Measurements from ENCODE around the gene COL8A2.

The COL8A2 gene

GRCh38 chr1:36108314-36108713 is 16.7 kb downstream of the COL8A2 start:
- H3K27me3 ChIP-seq (replicated peaks in 2 of 5; ENCODE audit: control insufficient read depth in 4 of 5, insufficient read depth in 5 of 5, low read length in 4 of 5), result no peaks in the 10 kb centered on the region
- H3K36me3 ChIP-seq (ENCODE audit: control insufficient read depth in 4 of 4, insufficient read depth in 4 of 4, low read length in 3 of 4), result no peaks in the 10 kb centered on the region
- H3K4me3 ChIP-seq (ENCODE audit: control insufficient read depth in 1 of 7, extremely low read depth in 1 of 7, insufficient read depth in 4 of 7, low read depth in 2 of 7, low read length in 6 of 7), result no peak overlapping the region
- ChIA-PET CTCF (interaction anchor here (10.8 to 11.2 kb wide), 2 partner anchors 6 to 27 kb away, joined by 70 to 88 read pairs; no protein-coding TSS in a partner anchor), POLR2A (no interaction called here)
- H3K4me1 ChIP-seq (ENCODE audit: control extremely low read depth in 1 of 4, control insufficient read depth in 4 of 4, insufficient read depth in 4 of 4, low read length in 3 of 4), result peaks cover 0 to 14% (median 12%) of the 10 kb centered on the region in 4 experiments
- no peaks in the 10 kb centered on the region for H3K9me3 ChIP-seq (ENCODE audit: control extremely low read depth in 1 of 5, control insufficient read depth in 4 of 5, insufficient read depth in 2 of 5, low read depth in 1 of 5, low read length in 4 of 5)
- no peak overlapping the region for H3K27ac ChIP-seq (ENCODE audit: insufficient read depth in 1 of 2, low read depth in 1 of 2, low read length in 2 of 2, poor library complexity in 1 of 2, severe bottlenecking in 2 of 2)
- 94% methylated on average over 13 of the region's 14 CpGs for WGBS (ENCODE audit: insufficient coverage)
- DNase-seq, result no peak

- no peak overlapping the region for H3K4me3 ChIP-seq (ENCODE audit: control insufficient read depth in 1 of 7, extremely low read depth in 1 of 7, insufficient read depth in 4 of 7, low read depth in 2 of 7, low read length in 6 of 7)
- H3K27ac ChIP-seq (ENCODE audit: insufficient read depth in 1 of 2, low read depth in 1 of 2, low read length in 2 of 2, poor library complexity in 1 of 2, severe bottlenecking in 2 of 2), result no peak overlapping the region
- H3K36me3 ChIP-seq (ENCODE audit: control insufficient read depth in 4 of 4, insufficient read depth in 4 of 4, low read length in 3 of 4), result no peaks in the 10 kb centered on the region
- ChIA-PET CTCF (interaction anchor here (1.1 to 1.7 kb wide), 7 partner anchors 10 to 179 kb away, joined by 3 to 9 read pairs (median 4); no protein-coding TSS in a partner anchor), POLR2A (no interaction called here)
- H3K4me1 ChIP-seq (ENCODE audit: control extremely low read depth in 1 of 4, control insufficient read depth in 4 of 4, insufficient read depth in 4 of 4, low read length in 3 of 4), result peaks cover 0 to 14% (median 12%) of the 10 kb centered on the region in 4 experiments
- no peaks in the 10 kb centered on the region for H3K27me3 ChIP-seq (replicated peaks in 2 of 5; ENCODE audit: control insufficient read depth in 4 of 5, insufficient read depth in 5 of 5, low read length in 4 of 5)
- no peaks in the 10 kb centered on the region for H3K9me3 ChIP-seq (ENCODE audit: control extremely low read depth in 1 of 5, control insufficient read depth in 4 of 5, insufficient read depth in 2 of 5, low read depth in 1 of 5, low read length in 4 of 5)
- DNase-seq, result no peak
- 90% methylated on average over 8 of the region's 9 CpGs for WGBS (ENCODE audit: insufficient coverage)
Measured at GRCh38 chr1:36107394-36107793, 17.6 kb downstream of the COL8A2 start.

DNA sequence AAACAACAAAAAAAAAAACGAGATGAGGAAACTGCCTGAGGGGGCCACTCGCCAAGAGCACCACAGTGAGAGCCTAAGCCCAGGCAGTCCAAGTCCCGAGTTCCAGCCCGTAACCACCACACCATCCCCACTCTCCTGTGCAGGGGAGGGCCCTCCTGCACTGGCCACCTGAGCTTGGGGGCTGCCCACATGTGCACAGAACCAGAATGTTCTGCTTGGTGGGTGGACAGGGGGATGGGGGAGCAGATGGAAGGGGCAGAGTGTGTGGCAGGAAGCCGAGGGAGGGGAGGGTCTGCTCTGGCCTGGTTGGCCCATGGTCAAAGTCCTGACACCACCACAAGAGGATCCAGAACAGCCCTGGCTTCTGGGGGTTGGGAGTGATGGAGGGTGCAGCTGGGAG is 18.8 kb downstream of the COL8A2 start:
- WGBS (ENCODE audit: insufficient coverage), result 40% methylated on average over 3 of the region's 5 CpGs
- H3K4me1 ChIP-seq (ENCODE audit: control extremely low read depth in 1 of 4, control insufficient read depth in 4 of 4, insufficient read depth in 4 of 4, low read length in 3 of 4), result peaks cover 0 to 14% (median 12%) of the 10 kb centered on the region in 4 experiments
- CTCF ChIA-PET, result interaction anchor here (1.1 to 8.6 kb wide), 8 partner anchors 7 to 180 kb away, joined by 3 to 70 read pairs (median 5); no protein-coding TSS in a partner anchor

GRCh38 chr1:36101546-36101945 is 23.5 kb downstream of the COL8A2 start:
- H3K27me3 ChIP-seq (replicated peaks in 2 of 5; ENCODE audit: control insufficient read depth in 4 of 5, insufficient read depth in 5 of 5, low read length in 4 of 5), result no peaks in the 10 kb centered on the region

More for the DNA sequence above, 18.8 kb downstream of the COL8A2 start:
- POLR2A ChIA-PET, result no interaction called here
- no peak overlapping the region for H3K4me3 ChIP-seq (ENCODE audit: control insufficient read depth in 1 of 7, extremely low read depth in 1 of 7, insufficient read depth in 4 of 7, low read depth in 2 of 7, low read length in 6 of 7)
- no peaks in the 10 kb centered on the region for H3K9me3 ChIP-seq (ENCODE audit: control extremely low read depth in 1 of 5, control insufficient read depth in 4 of 5, insufficient read depth in 2 of 5, low read depth in 1 of 5, low read length in 4 of 5)
- H3K36me3 ChIP-seq (ENCODE audit: control insufficient read depth in 4 of 4, insufficient read depth in 4 of 4, low read length in 3 of 4), result no peaks in the 10 kb centered on the region
- H3K27ac ChIP-seq (ENCODE audit: insufficient read depth in 1 of 2, low read depth in 1 of 2, low read length in 2 of 2, poor library complexity in 1 of 2, severe bottlenecking in 2 of 2), result no peak overlapping the region
- no peak for DNase-seq
- no peaks in the 10 kb centered on the region for H3K27me3 ChIP-seq (replicated peaks in 2 of 5; ENCODE audit: control insufficient read depth in 4 of 5, insufficient read depth in 5 of 5, low read length in 4 of 5)

GRCh38 chr1:36100376-36100775 is 24.6 kb downstream of the COL8A2 start:
- ChIA-PET CTCF (interaction anchor here (0.7 to 17.2 kb wide), 11 partner anchors 10 to 285 kb away, joined by 3 to 283 read pairs (median 5); no protein-coding TSS in a partner anchor), POLR2A (no interaction called here)
- DNase-seq, result no peak
- Histone ChIP-seq H3K4me3 (ENCODE audit: control insufficient read depth in 1 of 7, extremely low read depth in 1 of 7, insufficient read depth in 4 of 7, low read depth in 2 of 7, low read length in 6 of 7) (peak overlapping the region in 1 of 7 experiments; percentile 35), H3K36me3 (ENCODE audit: control insufficient read depth in 4 of 4, insufficient read depth in 4 of 4, low read length in 3 of 4) (peaks cover 0 to 2% (median 0%) of the 10 kb centered on the region in 4 experiments), H3K27me3 (replicated peaks in 2 of 5; ENCODE audit: control insufficient read depth in 4 of 5, insufficient read depth in 5 of 5, low read length in 4 of 5) (no peaks in the 10 kb centered on the region), H3K4me1 (ENCODE audit: control extremely low read depth in 1 of 4, control insufficient read depth in 4 of 4, insufficient read depth in 4 of 4, low read length in 3 of 4) (peaks cover 0 to 19% (median 11%) of the 10 kb centered on the region in 4 experiments), H3K9me3 (ENCODE audit: control extremely low read depth in 1 of 5, control insufficient read depth in 4 of 5, insufficient read depth in 2 of 5, low read depth in 1 of 5, low read length in 4 of 5) (no peaks in the 10 kb centered on the region), H3K27ac (ENCODE audit: insufficient read depth in 1 of 2, low read depth in 1 of 2, low read length in 2 of 2, poor library complexity in 1 of 2, severe bottlenecking in 2 of 2) (no peak overlapping the region)
- 75% methylated on average over 5 of the region's 6 CpGs for WGBS (ENCODE audit: insufficient coverage)

More at GRCh38 chr1:36101546-36101945, 23.5 kb downstream of the COL8A2 start:
- no peak overlapping the region for H3K4me3 ChIP-seq (ENCODE audit: control insufficient read depth in 1 of 7, extremely low read depth in 1 of 7, insufficient read depth in 4 of 7, low read depth in 2 of 7, low read length in 6 of 7)
- ChIA-PET POLR2A (no interaction called here), CTCF (interaction anchor here (0.7 to 17.2 kb wide), 8 partner anchors 12 to 185 kb away, joined by 3 to 283 read pairs (median 17); no protein-coding TSS in a partner anchor)
- no peaks in the 10 kb centered on the region for H3K9me3 ChIP-seq (ENCODE audit: control extremely low read depth in 1 of 5, control insufficient read depth in 4 of 5, insufficient read depth in 2 of 5, low read depth in 1 of 5, low read length in 4 of 5)
- DNase-seq, result no peak
- H3K36me3 ChIP-seq (ENCODE audit: control insufficient read depth in 4 of 4, insufficient read depth in 4 of 4, low read length in 3 of 4), result no peaks in the 10 kb centered on the region
- H3K27ac ChIP-seq (ENCODE audit: insufficient read depth in 1 of 2, low read depth in 1 of 2, low read length in 2 of 2, poor library complexity in 1 of 2, severe bottlenecking in 2 of 2), result no peak overlapping the region
- 99% methylated on average over 5 of the region's 5 CpGs for WGBS (ENCODE audit: insufficient coverage)
- H3K4me1 ChIP-seq (ENCODE audit: control extremely low read depth in 1 of 4, control insufficient read depth in 4 of 4, insufficient read depth in 4 of 4, low read length in 3 of 4), result peaks cover 0 to 10% (median 2%) of the 10 kb centered on the region in 4 experiments

GRCh38 chr1:36099681-36100341 is 25.2 kb downstream of the COL8A2 start:
- ChIA-PET CTCF (interaction anchor here (0.8 to 17.2 kb wide), 9 partner anchors 9 to 286 kb away, joined by 3 to 283 read pairs (median 8); no protein-coding TSS in a partner anchor), POLR2A (no interaction called here)
- H3K27ac ChIP-seq (ENCODE audit: insufficient read depth in 1 of 2, low read depth in 1 of 2, low read length in 2 of 2, poor library complexity in 1 of 2, severe bottlenecking in 2 of 2), result no peak overlapping the region
- H3K27me3 ChIP-seq (replicated peaks in 2 of 5; ENCODE audit: control insufficient read depth in 4 of 5, insufficient read depth in 5 of 5, low read length in 4 of 5), result no peaks in the 10 kb centered on the region
- DNase-seq, result peak; percentile 63 to 76 (median 75)
- H3K36me3 ChIP-seq (ENCODE audit: control insufficient read depth in 4 of 4, insufficient read depth in 4 of 4, low read length in 3 of 4), result peaks cover 0 to 7% (median 3%) of the 10 kb centered on the region in 4 experiments
- peak overlapping the region in 3 of 7 experiments; percentile 19 to 66 (median 35) for H3K4me3 ChIP-seq (ENCODE audit: control insufficient read depth in 1 of 7, extremely low read depth in 1 of 7, insufficient read depth in 4 of 7, low read depth in 2 of 7, low read length in 6 of 7)
- 22% methylated on average over 8 of the region's 18 CpGs for WGBS (ENCODE audit: insufficient coverage)
- peaks cover 0 to 20% (median 13%) of the 10 kb centered on the region in 4 experiments for H3K4me1 ChIP-seq (ENCODE audit: control extremely low read depth in 1 of 4, control insufficient read depth in 4 of 4, insufficient read depth in 4 of 4, low read length in 3 of 4)
- no peaks in the 10 kb centered on the region for H3K9me3 ChIP-seq (ENCODE audit: control extremely low read depth in 1 of 5, control insufficient read depth in 4 of 5, insufficient read depth in 2 of 5, low read depth in 1 of 5, low read length in 4 of 5)

Measured in common myeloid progenitor, CD34-positive (primary cell).